PFSK-1 (cell line): ENCODE measurements around the gene GALNT14.

Source experiments
- FOXP2 ChIP-seq: optimal IDR thresholded peaks from 2 replicates; pipeline ENCODE3; 2011; ENCODE audit warnings: borderline replicate concordance, control low read depth, inconsistent platforms; ENCODE audit not compliant: insufficient read depth; ENCODE audit errors: extremely low read length, extremely low read depth
- POLR2AphosphoS5 ChIP-seq: IDR thresholded peaks from 2 replicates; pipeline ENCODE4 v1.6.1; 2012; ENCODE audit warnings: low read depth, mild to moderate bottlenecking, control low read depth, low read length, moderate library complexity
- SIN3A ChIP-seq: IDR thresholded peaks from 2 replicates; pipeline ENCODE4 v1.6.1; 2012; ENCODE audit warnings: mild to moderate bottlenecking, low read length, moderate library complexity, borderline replicate concordance; ENCODE audit not compliant: insufficient read depth
- TAF1 ChIP-seq: IDR thresholded peaks from 2 replicates; pipeline ENCODE4 v1.6.1; 2012; ENCODE audit warnings: low read length, control low read depth, borderline replicate concordance; ENCODE audit not compliant: insufficient read depth
- TF ChIP-seq, protein P1 (sequence below), 2 experiments: IDR thresholded peaks; 2 replicates each; pipeline versions ENCODE4 v1.6.1 to v1.8.0; 2011 to 2012; ENCODE audit warnings: low read depth in 2 of 2, low read length in 2 of 2, control low read depth in 1 of 2, inconsistent platforms in 1 of 2, mild to moderate bottlenecking in 1 of 2, moderate library complexity in 1 of 2; ENCODE audit not compliant: insufficient read depth in 1 of 2

GALNT14 gene

DNA sequence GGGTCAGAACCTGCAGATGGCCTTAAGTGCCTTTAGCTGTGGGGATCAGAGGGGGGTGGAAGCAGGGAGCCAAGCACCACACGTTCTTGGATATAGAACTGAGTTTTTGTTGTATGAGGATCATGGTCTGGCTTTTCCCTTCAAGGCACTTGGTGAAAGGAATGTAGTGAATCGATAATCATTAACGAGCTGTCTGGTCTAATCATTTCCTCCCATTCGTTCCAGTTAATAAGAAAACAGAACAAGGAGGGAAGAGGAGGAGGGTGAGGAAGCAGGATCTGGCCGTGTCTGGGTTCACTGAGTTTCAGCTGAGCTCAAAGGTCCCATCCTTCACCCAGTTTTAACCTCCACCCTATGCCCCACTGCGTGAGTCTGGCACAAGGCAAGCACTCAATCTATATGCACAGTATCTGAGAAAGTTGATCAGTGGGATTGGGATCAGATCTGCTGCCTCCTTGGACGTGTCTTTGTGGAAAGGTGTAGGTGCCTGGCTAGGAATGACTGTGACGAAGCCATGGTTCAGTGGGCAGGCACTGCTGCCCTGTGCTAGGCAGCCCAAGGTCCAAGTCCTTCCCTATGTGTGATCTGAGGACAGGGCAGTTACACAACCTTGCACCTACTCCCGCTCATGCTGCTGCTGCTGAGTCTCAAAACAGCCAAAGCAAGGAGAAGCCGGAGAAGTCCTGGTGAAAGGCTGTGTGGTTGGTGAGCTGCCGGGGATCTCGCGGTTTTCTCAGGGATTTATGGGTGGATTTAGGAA lies 54.8 kb downstream of the GALNT14 start:
- TF ChIP-seq TAF1 (no peak), POLR2AphosphoS5 (no peak), SIN3A (no peak), FOXP2 (no peak)
- TF ChIP-seq, protein P1, sequence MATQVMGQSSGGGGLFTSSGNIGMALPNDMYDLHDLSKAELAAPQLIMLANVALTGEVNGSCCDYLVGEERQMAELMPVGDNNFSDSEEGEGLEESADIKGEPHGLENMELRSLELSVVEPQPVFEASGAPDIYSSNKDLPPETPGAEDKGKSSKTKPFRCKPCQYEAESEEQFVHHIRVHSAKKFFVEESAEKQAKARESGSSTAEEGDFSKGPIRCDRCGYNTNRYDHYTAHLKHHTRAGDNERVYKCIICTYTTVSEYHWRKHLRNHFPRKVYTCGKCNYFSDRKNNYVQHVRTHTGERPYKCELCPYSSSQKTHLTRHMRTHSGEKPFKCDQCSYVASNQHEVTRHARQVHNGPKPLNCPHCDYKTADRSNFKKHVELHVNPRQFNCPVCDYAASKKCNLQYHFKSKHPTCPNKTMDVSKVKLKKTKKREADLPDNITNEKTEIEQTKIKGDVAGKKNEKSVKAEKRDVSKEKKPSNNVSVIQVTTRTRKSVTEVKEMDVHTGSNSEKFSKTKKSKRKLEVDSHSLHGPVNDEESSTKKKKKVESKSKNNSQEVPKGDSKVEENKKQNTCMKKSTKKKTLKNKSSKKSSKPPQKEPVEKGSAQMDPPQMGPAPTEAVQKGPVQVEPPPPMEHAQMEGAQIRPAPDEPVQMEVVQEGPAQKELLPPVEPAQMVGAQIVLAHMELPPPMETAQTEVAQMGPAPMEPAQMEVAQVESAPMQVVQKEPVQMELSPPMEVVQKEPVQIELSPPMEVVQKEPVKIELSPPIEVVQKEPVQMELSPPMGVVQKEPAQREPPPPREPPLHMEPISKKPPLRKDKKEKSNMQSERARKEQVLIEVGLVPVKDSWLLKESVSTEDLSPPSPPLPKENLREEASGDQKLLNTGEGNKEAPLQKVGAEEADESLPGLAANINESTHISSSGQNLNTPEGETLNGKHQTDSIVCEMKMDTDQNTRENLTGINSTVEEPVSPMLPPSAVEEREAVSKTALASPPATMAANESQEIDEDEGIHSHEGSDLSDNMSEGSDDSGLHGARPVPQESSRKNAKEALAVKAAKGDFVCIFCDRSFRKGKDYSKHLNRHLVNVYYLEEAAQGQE (IDR thresholded peaks at IDR 0.05; ENCODE audit: insufficient read depth in 1 of 2, low read depth in 2 of 2, low read length in 2 of 2) = no peak

DNA sequence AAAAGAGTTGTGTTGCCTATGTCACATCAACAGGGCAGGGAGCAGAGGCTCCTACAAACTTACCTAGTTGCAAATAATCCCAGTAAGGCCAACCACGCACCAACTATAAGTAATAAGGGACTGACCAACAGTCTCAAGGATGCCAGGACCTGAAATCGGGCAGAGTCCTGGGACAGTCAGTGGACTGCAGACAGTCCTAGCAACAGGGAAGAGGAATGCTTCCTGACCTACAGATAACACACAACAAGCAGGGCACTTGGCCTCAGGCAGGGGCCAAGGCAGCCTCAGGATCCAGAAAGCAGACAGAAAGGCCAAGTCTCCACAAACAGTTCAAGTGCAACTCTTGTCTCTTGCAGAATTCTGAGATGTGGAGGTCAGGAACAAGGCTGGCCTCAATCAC lies 56.2 kb downstream of the GALNT14 start:
- TF ChIP-seq SIN3A = no peak
- TF ChIP-seq, protein P1 (IDR thresholded peaks at IDR 0.05; ENCODE audit: insufficient read depth in 1 of 2, low read depth in 2 of 2, low read length in 2 of 2) = no peak
- TF ChIP-seq POLR2AphosphoS5 = no peak
- no peak for TF ChIP-seq FOXP2
- no peak for TF ChIP-seq TAF1

DNA sequence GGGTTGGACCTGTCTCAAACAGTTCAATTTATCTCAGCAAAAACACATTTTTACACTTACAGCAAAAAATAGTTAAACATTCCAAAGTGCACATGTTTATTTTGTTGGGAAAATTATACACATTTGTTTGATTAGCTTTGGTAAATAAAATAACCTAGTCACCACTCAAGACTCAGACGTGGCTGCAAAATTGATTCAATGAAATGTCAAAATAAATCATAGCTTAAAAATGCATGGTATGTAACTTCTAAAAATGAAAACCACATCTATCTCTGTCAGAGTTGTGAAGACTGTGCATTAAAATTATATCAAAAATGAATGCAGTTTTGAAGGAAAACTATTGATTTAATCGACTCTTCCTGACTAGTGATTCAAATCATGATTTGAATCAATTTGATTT lies 56.7 kb downstream of the GALNT14 start:
- no peak for TF ChIP-seq POLR2AphosphoS5
- no peak for TF ChIP-seq FOXP2
- TF ChIP-seq TAF1 = no peak
- TF ChIP-seq SIN3A = no peak
- TF ChIP-seq, protein P1 (IDR thresholded peaks at IDR 0.05; ENCODE audit: insufficient read depth in 1 of 2, low read depth in 2 of 2, low read length in 2 of 2) = no peak

DNA sequence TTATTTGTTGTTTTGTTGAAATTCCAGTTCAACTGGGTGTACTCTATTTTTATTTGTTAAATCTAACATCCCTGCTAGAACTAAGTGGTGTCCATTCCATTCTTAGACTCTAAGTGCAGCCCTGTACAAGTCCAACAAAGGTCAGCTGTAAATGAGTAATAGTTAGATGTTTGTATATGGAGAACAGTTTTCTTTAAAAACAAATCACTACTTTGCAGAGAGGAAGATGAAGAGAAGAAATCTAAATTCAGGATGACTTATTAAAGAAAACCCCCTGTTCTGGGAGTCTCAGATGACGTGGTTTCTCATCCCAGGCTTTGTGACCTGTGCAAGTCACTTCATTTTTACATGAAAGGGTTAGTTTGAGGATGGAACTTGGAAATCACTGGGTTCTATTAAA lies 57.9 kb downstream of the GALNT14 start:
- TF ChIP-seq SIN3A (no peak), TAF1 (no peak), POLR2AphosphoS5 (no peak), FOXP2 (no peak)
- TF ChIP-seq, protein P1 (IDR thresholded peaks at IDR 0.05; ENCODE audit: insufficient read depth in 1 of 2, low read depth in 2 of 2, low read length in 2 of 2) = no peak

DNA sequence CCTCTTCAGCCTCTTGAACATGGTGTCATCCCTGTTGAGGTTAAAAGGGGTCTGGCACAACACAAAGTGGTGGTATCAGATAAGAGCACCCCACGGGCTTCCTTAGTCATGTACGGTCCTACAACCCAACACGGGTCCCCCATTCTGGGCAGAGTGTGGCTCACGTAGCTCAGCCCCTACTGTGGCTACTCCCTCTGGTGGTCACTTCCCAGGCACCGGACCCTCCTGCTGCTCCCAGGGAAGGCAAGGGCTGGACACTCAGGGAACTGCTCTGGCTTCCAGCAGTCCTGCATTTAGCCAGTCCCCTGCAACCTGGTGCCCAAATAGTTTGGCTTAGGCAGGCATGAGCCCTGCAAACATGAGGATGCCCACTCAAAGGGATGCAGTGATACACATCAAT lies 58.6 kb downstream of the GALNT14 start:
- TF ChIP-seq POLR2AphosphoS5 = no peak
- TF ChIP-seq SIN3A = no peak
- no peak for TF ChIP-seq FOXP2
